H9 (cell line): Measurements from ENCODE around the gene VPS41. TPM values are rescaled to one million over a fixed set of nuclear protein-coding genes. Genes with fewer than 3 reads are reported as not detected.

Experiments
- DNase-seq: peaks from one replicate; pipeline ENCODE4 v3.0.0-alpha.2; 2017
- H2AFZ ChIP-seq: one replicate; pipeline ENCODE4 v1.6.1; 2013; ENCODE audit warnings: mild to moderate bottlenecking, low read length, control low read depth, moderate library complexity
- H2AK5ac ChIP-seq: 2 replicates; pipeline ENCODE4 v1.6.1; 2013; ENCODE audit warnings: low read length, control low read depth, mixed read lengths; ENCODE audit not compliant: insufficient read length
- H2BK120ac ChIP-seq: one replicate; pipeline ENCODE4 v1.6.1; 2013; ENCODE audit warnings: low read depth, mild to moderate bottlenecking, low read length, control low read depth, inconsistent platforms; ENCODE audit not compliant: poor library complexity, severe bottlenecking
- H2BK12ac ChIP-seq: 2 replicates; pipeline ENCODE4 v1.6.1; 2013; ENCODE audit warnings: low read length, control low read depth, mixed read lengths, low read depth; ENCODE audit not compliant: insufficient read length
- H2BK15ac ChIP-seq: 2 replicates; pipeline ENCODE4 v1.6.1; 2013; ENCODE audit warnings: low read depth, low read length, control low read depth
- H2BK20ac ChIP-seq: one replicate; pipeline ENCODE4 v1.6.1; 2013; ENCODE audit warnings: low read depth, mild to moderate bottlenecking, low read length, control low read depth, inconsistent platforms; ENCODE audit not compliant: poor library complexity, severe bottlenecking
- H2BK5ac ChIP-seq: 2 replicates; pipeline ENCODE4 v1.6.1; 2013; ENCODE audit warnings: low read length, control low read depth, mixed read lengths; ENCODE audit not compliant: insufficient read length
- H3K14ac ChIP-seq: 2 replicates; pipeline ENCODE4 v1.6.1; 2013; ENCODE audit warnings: low read length, control low read depth; ENCODE audit not compliant: insufficient read depth
- H3K18ac ChIP-seq: 2 replicates; pipeline ENCODE4 v1.6.1; 2013; ENCODE audit warnings: low read depth, mild to moderate bottlenecking, mixed read lengths, low read length, control low read depth; ENCODE audit not compliant: insufficient read length
- H3K23ac ChIP-seq: 2 replicates; pipeline ENCODE4 v1.6.1; 2013; ENCODE audit warnings: low read length, control low read depth, mixed read lengths, low read depth; ENCODE audit not compliant: insufficient read length
- H3K23me2 ChIP-seq: 2 replicates; pipeline ENCODE4 v1.6.1; 2013; ENCODE audit warnings: low read depth, mild to moderate bottlenecking, mixed read lengths, low read length, control low read depth; ENCODE audit not compliant: insufficient read length, poor library complexity, severe bottlenecking
- H3K27ac ChIP-seq: 2 replicates; pipeline ENCODE4 v1.5.1; 2013; ENCODE audit warnings: low read length, control low read depth, mixed read lengths, low read depth; ENCODE audit not compliant: insufficient read length
- H3K27me3 ChIP-seq: 2 replicates; pipeline ENCODE4 v1.6.1; 2013; ENCODE audit warnings: low read length, control low read depth, inconsistent platforms; ENCODE audit not compliant: insufficient read depth
- H3K4ac ChIP-seq: 2 replicates; pipeline ENCODE4 v1.6.1; 2013; ENCODE audit warnings: low read depth, mild to moderate bottlenecking, control low read depth, inconsistent platforms, low read length, moderate library complexity
- H3K4me1 ChIP-seq: 2 replicates; pipeline ENCODE4 v1.6.1; 2013; ENCODE audit warnings: low read length, control low read depth, inconsistent platforms; ENCODE audit not compliant: insufficient read depth
- H3K4me2 ChIP-seq: 2 replicates; pipeline ENCODE4 v1.6.1; 2013; ENCODE audit warnings: low read length, control low read depth, mixed read lengths; ENCODE audit not compliant: insufficient read length, insufficient read depth
- H3K56ac ChIP-seq: 2 replicates; pipeline ENCODE4 v1.6.1; 2013; ENCODE audit warnings: low read depth, mild to moderate bottlenecking, mixed read lengths, low read length, control low read depth; ENCODE audit not compliant: insufficient read length
- H3K79me1 ChIP-seq: 2 replicates; pipeline ENCODE4 v1.6.1; 2013; ENCODE audit warnings: low read depth, mild to moderate bottlenecking, moderate library complexity, low read length, control low read depth, inconsistent platforms; ENCODE audit not compliant: insufficient read depth, poor library complexity, severe bottlenecking
- H3K79me2 ChIP-seq: 2 replicates; pipeline ENCODE4 v1.6.1; 2013; ENCODE audit warnings: low read length, control low read depth, inconsistent platforms; ENCODE audit not compliant: insufficient read depth
- H3K9ac ChIP-seq: 2 replicates; pipeline ENCODE4 v1.6.1; 2013; ENCODE audit warnings: low read length, control low read depth, mixed read lengths; ENCODE audit not compliant: insufficient read length; ENCODE audit errors: extremely low read depth
- H3K9me3 ChIP-seq: one replicate; pipeline ENCODE4 v1.6.1; 2013; ENCODE audit warnings: low read depth, low read length, inconsistent platforms; ENCODE audit not compliant: control insufficient read depth
- H3T11ph ChIP-seq: one replicate; pipeline ENCODE4 v1.6.1; 2013; ENCODE audit warnings: mild to moderate bottlenecking, low read length, control low read depth, inconsistent platforms
- H4K20me1 ChIP-seq: one replicate; pipeline ENCODE4 v1.6.1; 2013; ENCODE audit not compliant: control insufficient read depth, insufficient read length, insufficient read depth
- H4K5ac ChIP-seq: 2 replicates; pipeline ENCODE4 v1.6.1; 2013; ENCODE audit warnings: low read depth, mild to moderate bottlenecking, mixed read lengths, low read length, control low read depth; ENCODE audit not compliant: insufficient read length
- H4K8ac ChIP-seq: replicated peaks from 2 replicates; pipeline ENCODE4 v1.6.1; 2013; ENCODE audit warnings: low read length, control low read depth, mixed read lengths, low read depth; ENCODE audit not compliant: insufficient read length
- H4K91ac ChIP-seq: 2 replicates; pipeline ENCODE4 v1.6.1; 2013; ENCODE audit warnings: low read depth, mild to moderate bottlenecking, moderate library complexity, mixed read lengths, low read length, control low read depth; ENCODE audit not compliant: insufficient read length
- H3K27ac Mint-ChIP-seq, 3 experiments: 2 replicates in 2 of 3; 3 replicates in 1 of 3; pipeline ENCODE4 v1.8.0; 2020 to 2021; ENCODE audit warnings: mixed read lengths in 3 of 3, mild to moderate bottlenecking in 1 of 3, moderate library complexity in 1 of 3
- H3K27me3 Mint-ChIP-seq: 2 replicates; pipeline ENCODE4 v1.8.0; 2021; ENCODE audit warnings: low read depth, mild to moderate bottlenecking, moderate library complexity, mixed read lengths
- H3K36me3 Mint-ChIP-seq, 3 experiments: 2 replicates in 2 of 3; 3 replicates in 1 of 3; pipeline ENCODE4 v1.8.0; 2020 to 2021; ENCODE audit warnings: low read depth in 3 of 3, mixed read lengths in 3 of 3; ENCODE audit not compliant: insufficient read depth in 1 of 3
- H3K4me1 Mint-ChIP-seq, 2 experiments: 2 replicates each; pipeline ENCODE4 v1.8.0; 2020; ENCODE audit warnings: mixed read lengths in 2 of 2
- H3K4me3 Mint-ChIP-seq, 2 experiments: 2 replicates in 1 of 2; 3 replicates in 1 of 2; pipeline ENCODE4 v1.8.0; 2020 to 2021; ENCODE audit warnings: mild to moderate bottlenecking in 2 of 2, mixed read lengths in 2 of 2, moderate library complexity in 1 of 2
- H3K9me3 Mint-ChIP-seq, 2 experiments: 2 replicates in 1 of 2; 3 replicates in 1 of 2; pipeline ENCODE4 v1.8.0; 2020; ENCODE audit warnings: mild to moderate bottlenecking in 2 of 2, mixed read lengths in 2 of 2, moderate library complexity in 1 of 2
- WGBS: extraction: QIAGEN DNeasy Blood & Tissue Kit; methylation state at CpG from one replicate; pipeline ENCODE4 v1.1.7; 2013; ENCODE audit warnings: missing lambda C conversion rate, low lambda C conversion rate, mixed read lengths; ENCODE audit not compliant: insufficient read length; ENCODE audit errors: extremely low coverage; 5-methylcytosine and 5-hydroxymethylcytosine counted together
- total RNA-seq: library from RNA; stranded (reverse); gene quantifications from 2 replicates; pipeline ENCODE4 v1.2.1, GENCODE V29; 2021
- TF ChIP-seq, protein P1 (sequence below): fragments of 200-600 bp; sonication (generic); conservative IDR thresholded peaks from 3 replicates; pipeline ENCODE4 v1.8.0; 2021; ENCODE audit warnings: antibody characterized with exemption, mild to moderate bottlenecking

Gene VPS41
- total RNA-seq, 1 experiment from 2014 or later: 49.3 TPM

DNA sequence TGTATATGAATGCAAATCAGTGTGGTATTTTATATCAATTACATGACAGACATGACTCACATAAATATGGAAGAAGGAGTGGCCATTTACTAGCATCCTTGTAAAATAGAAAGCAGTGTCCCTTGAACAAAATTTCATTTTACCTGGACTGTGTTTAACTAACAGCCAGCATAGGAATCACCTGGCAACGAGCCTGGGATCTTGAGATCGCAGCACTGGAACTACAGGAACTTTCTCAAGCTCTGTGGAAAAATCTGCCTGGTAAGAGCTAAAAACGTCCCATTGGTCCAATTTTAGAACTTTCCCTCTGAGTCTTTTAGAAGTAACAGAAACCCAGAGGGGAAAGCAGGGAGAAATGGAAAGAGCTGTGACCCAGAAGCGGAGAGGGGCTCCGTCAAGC, 208.9 kb downstream of the VPS41 start:
- Histone ChIP-seq H2AK5ac (no peak overlapping the region), H3K9ac (no peak overlapping the region), H3K4ac (no peak overlapping the region), H4K8ac (no peak overlapping the region), H2BK15ac (no peak overlapping the region), H3K4me2 (no peak overlapping the region), H3K23ac (no peak overlapping the region), H3K23me2 (no peaks in the 10 kb centered on the region), H3K14ac (no peak overlapping the region), H2BK12ac (no peak overlapping the region), H3K9me3 (no peaks in the 10 kb centered on the region), H3K18ac (no peak overlapping the region), H3K27me3 (no peaks in the 10 kb centered on the region), H3T11ph (no peak overlapping the region), H3K27ac (no peak overlapping the region), H3K79me1 (no peaks in the 10 kb centered on the region), H3K4me1 (no peaks in the 10 kb centered on the region), H4K5ac (no peak overlapping the region), H2AFZ (no peak overlapping the region), H2BK5ac (no peak overlapping the region), H4K20me1 (no peaks in the 10 kb centered on the region), H2BK20ac (no peak overlapping the region), H3K79me2 (no peaks in the 10 kb centered on the region), H3K56ac (no peak overlapping the region), H2BK120ac (no peak overlapping the region), H4K91ac (no peak overlapping the region)
- H3K27ac Mint-ChIP-seq: no peak overlapping the region
- H3K4me1 Mint-ChIP-seq: peaks cover 0 to 4% of the 10 kb centered on the region in 2 experiments; a peak in 2 of 4 replicates
- TF ChIP-seq, protein P1, sequence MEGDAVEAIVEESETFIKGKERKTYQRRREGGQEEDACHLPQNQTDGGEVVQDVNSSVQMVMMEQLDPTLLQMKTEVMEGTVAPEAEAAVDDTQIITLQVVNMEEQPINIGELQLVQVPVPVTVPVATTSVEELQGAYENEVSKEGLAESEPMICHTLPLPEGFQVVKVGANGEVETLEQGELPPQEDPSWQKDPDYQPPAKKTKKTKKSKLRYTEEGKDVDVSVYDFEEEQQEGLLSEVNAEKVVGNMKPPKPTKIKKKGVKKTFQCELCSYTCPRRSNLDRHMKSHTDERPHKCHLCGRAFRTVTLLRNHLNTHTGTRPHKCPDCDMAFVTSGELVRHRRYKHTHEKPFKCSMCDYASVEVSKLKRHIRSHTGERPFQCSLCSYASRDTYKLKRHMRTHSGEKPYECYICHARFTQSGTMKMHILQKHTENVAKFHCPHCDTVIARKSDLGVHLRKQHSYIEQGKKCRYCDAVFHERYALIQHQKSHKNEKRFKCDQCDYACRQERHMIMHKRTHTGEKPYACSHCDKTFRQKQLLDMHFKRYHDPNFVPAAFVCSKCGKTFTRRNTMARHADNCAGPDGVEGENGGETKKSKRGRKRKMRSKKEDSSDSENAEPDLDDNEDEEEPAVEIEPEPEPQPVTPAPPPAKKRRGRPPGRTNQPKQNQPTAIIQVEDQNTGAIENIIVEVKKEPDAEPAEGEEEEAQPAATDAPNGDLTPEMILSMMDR: no peak
- no CpG with 5 or more reads among the region's 5 CpGs for WGBS
- no peak for DNase-seq
- H3K36me3 Mint-ChIP-seq: peaks cover 0 to 7% (median 0%) of the 10 kb centered on the region in 3 experiments; a peak in 3 of 7 replicates
- peaks cover 3 to 6% of the 10 kb centered on the region in 2 experiments; a peak in 2 of 5 replicates for H3K9me3 Mint-ChIP-seq
- H3K4me3 Mint-ChIP-seq: no peak overlapping the region
- H3K27me3 Mint-ChIP-seq: no peaks in the 10 kb centered on the region
